ENCODE data around the gene SNAPIN. TPM values are rescaled to one million over a fixed set of nuclear protein-coding genes. Genes with fewer than 3 reads are reported as not detected.

Gene SNAPIN
- total and polyA plus RNA-seq, 9 of the 15 experiments (the other 6 are each of a cell fraction or from before 2014, with no cell fraction given) = 11.2 to 43.9 (median 32.3) TPM

DNA sequence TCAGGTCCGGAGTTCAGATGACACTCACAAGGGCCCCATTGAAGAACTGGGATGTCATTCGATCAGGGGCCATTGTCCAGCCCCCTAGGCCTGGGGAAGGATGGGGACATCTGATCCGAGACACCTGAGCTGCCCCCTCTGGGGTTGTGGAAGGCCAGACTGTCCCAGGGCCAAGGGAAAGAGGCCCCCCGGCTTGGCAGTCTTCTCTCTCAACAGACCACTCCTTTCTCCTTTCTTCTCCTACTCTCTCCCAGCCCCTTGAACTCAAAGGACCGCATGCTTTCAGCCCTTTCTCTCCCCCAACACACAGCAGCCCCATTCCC is 29.2 kb upstream of the SNAPIN start (continued):
- TF ChIP-seq, protein P1, sequence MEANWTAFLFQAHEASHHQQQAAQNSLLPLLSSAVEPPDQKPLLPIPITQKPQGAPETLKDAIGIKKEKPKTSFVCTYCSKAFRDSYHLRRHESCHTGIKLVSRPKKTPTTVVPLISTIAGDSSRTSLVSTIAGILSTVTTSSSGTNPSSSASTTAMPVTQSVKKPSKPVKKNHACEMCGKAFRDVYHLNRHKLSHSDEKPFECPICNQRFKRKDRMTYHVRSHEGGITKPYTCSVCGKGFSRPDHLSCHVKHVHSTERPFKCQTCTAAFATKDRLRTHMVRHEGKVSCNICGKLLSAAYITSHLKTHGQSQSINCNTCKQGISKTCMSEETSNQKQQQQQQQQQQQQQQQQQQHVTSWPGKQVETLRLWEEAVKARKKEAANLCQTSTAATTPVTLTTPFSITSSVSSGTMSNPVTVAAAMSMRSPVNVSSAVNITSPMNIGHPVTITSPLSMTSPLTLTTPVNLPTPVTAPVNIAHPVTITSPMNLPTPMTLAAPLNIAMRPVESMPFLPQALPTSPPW (CRISPR knock-in tag; IDR thresholded peaks at IDR 0.05) = no peak
- no peak for TF ChIP-seq ARID1B (IDR thresholded peaks at IDR 0.05)
- TF ChIP-seq KDM4B (IDR thresholded peaks at IDR 0.05; ENCODE audit: borderline replicate concordance in 2 of 2, low read depth in 1 of 2) = no peak

DNA sequence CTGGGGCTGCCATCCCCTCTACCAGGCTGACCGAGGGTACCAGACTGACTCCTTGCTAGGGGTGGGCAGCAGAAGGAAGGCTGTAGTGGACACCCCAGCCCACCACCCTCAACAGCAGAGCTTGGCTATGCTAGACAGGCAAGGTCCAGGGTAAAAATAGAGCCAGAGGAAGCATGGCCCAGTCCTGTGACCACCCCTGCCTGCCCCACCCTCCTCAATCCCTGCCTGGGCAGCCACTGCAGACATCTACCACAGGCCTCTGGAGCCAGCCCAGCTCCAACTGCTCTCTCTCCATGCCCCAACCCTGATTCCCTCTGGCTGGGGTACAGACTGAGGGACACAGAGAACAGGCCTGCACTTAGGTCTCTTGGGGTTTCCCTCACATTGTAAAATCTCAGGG is 28.5 kb upstream of the SNAPIN start:
- peak overlapping the region in 1 of 2 experiments; percentile 72; a peak in 1 of 4 replicates for H3K9ac ChIP-seq (ENCODE audit: insufficient read depth in 1 of 2, low read depth in 2 of 2, low read length in 2 of 2)
- TF ChIP-seq TCF3 (CRISPR knock-in tag; IDR thresholded peaks at IDR 0.05) (no peak), XRCC4 (IDR thresholded peaks at IDR 0.05; ENCODE audit: extremely low read depth, insufficient read depth, insufficient read length) (no peak), ZFP1 (CRISPR knock-in tag; IDR thresholded peaks at IDR 0.05) (no peak), ZSCAN32 (CRISPR knock-in tag; IDR thresholded peaks at IDR 0.05) (no peak), RNF2 (IDR thresholded peaks at IDR 0.05) (no peak), ARNT (IDR thresholded peaks at IDR 0.05) (no peak), RBM39 (optimal IDR thresholded peaks at IDR 0.05; ENCODE audit: low read depth, low read length) (no peak), DIDO1 (tag; IDR thresholded peaks at IDR 0.05; ENCODE audit: low read depth) (no peak), ASH1L (IDR thresholded peaks at IDR 0.05; ENCODE audit: borderline replicate concordance, low read depth, partially characterized antibody) (no peak)
- TF ChIP-seq, protein P2, sequence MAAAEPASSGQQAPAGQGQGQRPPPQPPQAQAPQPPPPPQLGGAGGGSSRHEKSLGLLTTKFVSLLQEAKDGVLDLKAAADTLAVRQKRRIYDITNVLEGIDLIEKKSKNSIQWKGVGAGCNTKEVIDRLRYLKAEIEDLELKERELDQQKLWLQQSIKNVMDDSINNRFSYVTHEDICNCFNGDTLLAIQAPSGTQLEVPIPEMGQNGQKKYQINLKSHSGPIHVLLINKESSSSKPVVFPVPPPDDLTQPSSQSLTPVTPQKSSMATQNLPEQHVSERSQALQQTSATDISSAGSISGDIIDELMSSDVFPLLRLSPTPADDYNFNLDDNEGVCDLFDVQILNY (CRISPR knock-in tag; IDR thresholded peaks at IDR 0.05) = no peak
- TF ChIP-seq, protein P3, sequence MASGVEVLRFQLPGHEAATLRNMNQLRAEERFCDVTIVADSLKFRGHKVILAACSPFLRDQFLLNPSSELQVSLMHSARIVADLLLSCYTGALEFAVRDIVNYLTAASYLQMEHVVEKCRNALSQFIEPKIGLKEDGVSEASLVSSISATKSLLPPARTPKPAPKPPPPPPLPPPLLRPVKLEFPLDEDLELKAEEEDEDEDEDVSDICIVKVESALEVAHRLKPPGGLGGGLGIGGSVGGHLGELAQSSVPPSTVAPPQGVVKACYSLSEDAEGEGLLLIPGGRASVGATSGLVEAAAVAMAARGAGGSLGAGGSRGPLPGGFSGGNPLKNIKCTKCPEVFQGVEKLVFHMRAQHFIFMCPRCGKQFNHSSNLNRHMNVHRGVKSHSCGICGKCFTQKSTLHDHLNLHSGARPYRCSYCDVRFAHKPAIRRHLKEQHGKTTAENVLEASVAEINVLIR (CRISPR knock-in tag; IDR thresholded peaks at IDR 0.05) = no peak
- TF ChIP-seq, protein P4, sequence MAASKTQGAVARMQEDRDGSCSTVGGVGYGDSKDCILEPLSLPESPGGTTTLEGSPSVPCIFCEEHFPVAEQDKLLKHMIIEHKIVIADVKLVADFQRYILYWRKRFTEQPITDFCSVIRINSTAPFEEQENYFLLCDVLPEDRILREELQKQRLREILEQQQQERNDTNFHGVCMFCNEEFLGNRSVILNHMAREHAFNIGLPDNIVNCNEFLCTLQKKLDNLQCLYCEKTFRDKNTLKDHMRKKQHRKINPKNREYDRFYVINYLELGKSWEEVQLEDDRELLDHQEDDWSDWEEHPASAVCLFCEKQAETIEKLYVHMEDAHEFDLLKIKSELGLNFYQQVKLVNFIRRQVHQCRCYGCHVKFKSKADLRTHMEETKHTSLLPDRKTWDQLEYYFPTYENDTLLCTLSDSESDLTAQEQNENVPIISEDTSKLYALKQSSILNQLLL (CRISPR knock-in tag; IDR thresholded peaks at IDR 0.05; ENCODE audit: borderline replicate concordance) = no peak
- TF ChIP-seq, protein P5, sequence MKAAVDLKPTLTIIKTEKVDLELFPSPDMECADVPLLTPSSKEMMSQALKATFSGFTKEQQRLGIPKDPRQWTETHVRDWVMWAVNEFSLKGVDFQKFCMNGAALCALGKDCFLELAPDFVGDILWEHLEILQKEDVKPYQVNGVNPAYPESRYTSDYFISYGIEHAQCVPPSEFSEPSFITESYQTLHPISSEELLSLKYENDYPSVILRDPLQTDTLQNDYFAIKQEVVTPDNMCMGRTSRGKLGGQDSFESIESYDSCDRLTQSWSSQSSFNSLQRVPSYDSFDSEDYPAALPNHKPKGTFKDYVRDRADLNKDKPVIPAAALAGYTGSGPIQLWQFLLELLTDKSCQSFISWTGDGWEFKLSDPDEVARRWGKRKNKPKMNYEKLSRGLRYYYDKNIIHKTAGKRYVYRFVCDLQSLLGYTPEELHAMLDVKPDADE (conservative IDR thresholded peaks at IDR 0.05; ENCODE audit: control insufficient read depth, low read depth, low read length) = no peak

More for the DNA sequence above, 28.5 kb upstream of the SNAPIN start:
- FAIRE-seq (no peak), DNase-seq (ENCODE audit: extremely low read depth in 1 of 4, low spot score in 3 of 4) (no peak), ATAC-seq (no peak)
- no peak overlapping the region for H2AFZ ChIP-seq (ENCODE audit: low read depth, low read length)
- no TSS peak for BruUV-seq (replicated peaks)
- H3K79me2 ChIP-seq (ENCODE audit: control insufficient read depth, insufficient read depth, low read length) = peaks cover 18% of the 10 kb centered on the region
- 82% methylated on average over 1 of the region's 1 CpG for WGBS (ENCODE audit: insufficient coverage, low coverage, missing lambda C conversion rate)
- peaks cover 8% of the 10 kb centered on the region; the same call in 2 of the 3 replicates for H3K36me3 ChIP-seq (ENCODE audit: control insufficient read depth, insufficient read depth, low read length)
- H3K27me3 ChIP-seq (ENCODE audit: control insufficient read depth in 2 of 2, insufficient read depth in 2 of 2, low read length in 2 of 2) = no peaks in the 10 kb centered on the region
- H3K4me1 ChIP-seq (replicated peaks in 1 of 2; ENCODE audit: control insufficient read depth in 2 of 2, insufficient read depth in 2 of 2, low read length in 2 of 2) = peaks cover 31 to 51% of the 10 kb centered on the region in 2 experiments
- no peak overlapping the region for H3K27ac ChIP-seq (ENCODE audit: extremely low read depth, low read depth, low read length)
- H3K4me2 ChIP-seq (ENCODE audit: insufficient read depth, low read length) = no peak overlapping the region
- H3K9me3 ChIP-seq (replicated peaks; ENCODE audit: control insufficient read depth, insufficient read depth, low read depth, low read length) = no peaks in the 10 kb centered on the region
- H3K9me1 ChIP-seq (ENCODE audit: control insufficient read depth, insufficient read depth, low read length) = no peaks in the 10 kb centered on the region
- in situ Hi-C loops (cut with MboI) = no loop called here
- CTCF ChIA-PET (ENCODE audit: low intra/inter-chr PET ratio) = no interaction called here
- H4K20me1 ChIP-seq (replicated peaks; ENCODE audit: control insufficient read depth, insufficient read depth, low read length) = no peaks in the 10 kb centered on the region
- no peak overlapping the region for H3K4me3 ChIP-seq
- intact Hi-C loops (cut with micrococcal nuclease) = loop anchor here (5.0 kb wide), 1 partner anchor 98 kb away; no protein-coding TSS in a partner anchor
- POLR2A ChIA-PET = interaction anchor here (0.5 to 4.3 kb wide), 7 partner anchors 10 to 232 kb away, joined by 3 to 18 read pairs (median 3); partner anchors contain the start of gene S100A14

Data from K562 (cell line).